OCI-LY7 (cell line): ENCODE data around the gene MBOAT2. TPM values are rescaled to one million over a fixed set of nuclear protein-coding genes. Genes with fewer than 3 reads are reported as not detected.

Experiments used
- BruUV-seq: library from RNA; stranded (reverse); fragments of 400-500 nt; replicated peaks from 2 replicates; lab custom pipeline; 2021; lab: Mats Ljungman, UMichigan
- CTCF ChIA-PET: fragments of 300-600 bp; sonication (Branson Sonifier 250); formaldehyde crosslinking; loops from one replicate; lab custom pipeline; 2022; ENCODE audit warnings: antibody characterized with exemption; ENCODE audit not compliant: unreplicated experiment; lab: Charles Lee
- POLR2A ChIA-PET: fragments of 300-600 bp; sonication (Branson Sonifier 250); formaldehyde crosslinking; loops from one replicate; lab custom pipeline; 2022; ENCODE audit warnings: antibody characterized with exemption; lab: Charles Lee
- DNase-seq: peaks from one replicate; pipeline ENCODE4 v3.0.0-alpha.2; 2015; ENCODE audit warnings: low spot score
- H2AFZ ChIP-seq: fragments of 200-600 bp; sonication (generic), shearing (Covaris generic); 2 replicates; pipeline ENCODE4 v1.6.1; 2014; ENCODE audit warnings: mild to moderate bottlenecking, antibody characterized with exemption, low read length, moderate library complexity
- H3K27ac ChIP-seq: fragments of 200-600 bp; sonication (generic); 2 replicates; pipeline ENCODE4 v1.5.1; 2014; ENCODE audit warnings: mixed run types, low read depth, mild to moderate bottlenecking, moderate library complexity, low read length, inconsistent platforms; ENCODE audit not compliant: poor library complexity, severe bottlenecking
- H3K36me3 ChIP-seq: fragments of 200-600 bp; sonication (generic); 2 replicates; pipeline ENCODE4 v1.6.1; 2014; ENCODE audit warnings: mild to moderate bottlenecking, antibody characterized with exemption, low read length, moderate library complexity, mixed read lengths; ENCODE audit not compliant: insufficient read depth
- H3K4me1 ChIP-seq: fragments of 200-600 bp; sonication (generic); 2 replicates; pipeline ENCODE4 v1.5.1; 2014; ENCODE audit warnings: mild to moderate bottlenecking, low read length; ENCODE audit not compliant: insufficient read depth, poor library complexity, severe bottlenecking
- H3K4me2 ChIP-seq: fragments of 200-600 bp; sonication (generic); 2 replicates; pipeline ENCODE4 v1.6.1; 2014; ENCODE audit warnings: mild to moderate bottlenecking, low read length
- H3K4me3 ChIP-seq: fragments of 200-600 bp; sonication (generic); 2 replicates; pipeline ENCODE4 v1.5.1; 2014; ENCODE audit warnings: mild to moderate bottlenecking, low read depth, low read length; ENCODE audit not compliant: poor library complexity, severe bottlenecking
- H3K79me2 ChIP-seq: fragments of 200-600 bp; sonication (generic); 2 replicates; pipeline ENCODE4 v1.6.1; 2016; ENCODE audit warnings: low read depth, mild to moderate bottlenecking, low read length, moderate library complexity, mixed read lengths; ENCODE audit not compliant: insufficient read depth
- H3K9me2 ChIP-seq: fragments of 200-600 bp; sonication (generic); 2 replicates; pipeline ENCODE4 v1.6.1; 2016; ENCODE audit warnings: mild to moderate bottlenecking, low read length, mixed read lengths; ENCODE audit not compliant: insufficient read depth
- H3K9me3 ChIP-seq: fragments of 200-600 bp; sonication (generic); 2 replicates; pipeline ENCODE4 v1.6.1; 2014; ENCODE audit warnings: mild to moderate bottlenecking, mixed run types, low read length, mixed read lengths
- H4K20me1 ChIP-seq: fragments of 200-600 bp; sonication (generic); 2 replicates; pipeline ENCODE4 v1.6.1; 2014; ENCODE audit warnings: mild to moderate bottlenecking, antibody characterized with exemption, low read length, moderate library complexity, mixed read lengths; ENCODE audit not compliant: insufficient read depth
- CTCF ChIP-seq: fragments of 200-600 bp; sonication (generic); conservative IDR thresholded peaks from 2 replicates; pipeline ENCODE4 v1.5.1; 2014; ENCODE audit warnings: mild to moderate bottlenecking, antibody characterized with exemption, low read length, moderate library complexity, mixed read lengths
- EZH2phosphoT487 ChIP-seq: fragments of 200-600 bp; sonication (generic); IDR thresholded peaks from 2 replicates; pipeline ENCODE4 v1.6.1; 2018; ENCODE audit warnings: low read depth, borderline replicate concordance, mild to moderate bottlenecking, mixed run types, antibody characterized with exemption, low read length, moderate library complexity, mixed read lengths
- intact Hi-C: fragments of 100-400 bp; cut with micrococcal nuclease; formaldehyde crosslinking; loops from one replicate; pipeline ENCODE4 v1.10.0; 2022; ENCODE audit not compliant: unreplicated experiment
- total RNA-seq, 2 experiments: library from RNA; depleted of rRNA in 1 of 2; stranded (reverse); fragments of >200 nt in 1 of 2; shearing (Covaris generic) in 1 of 2; gene quantifications; 2 replicates each; pipeline ENCODE4 v1.2.3, GENCODE V29; 2014 to 2022

The MBOAT2 gene
- total RNA-seq, 2 experiments from 2014 or later: 0.28 to 0.93 TPM

GRCh38 chr2:8849327-8849726 lies 154.2 kb downstream of the MBOAT2 start:
- Histone ChIP-seq H3K4me1 (no peaks in the 10 kb centered on the region), H4K20me1 (no peaks in the 10 kb centered on the region), H2AFZ (no peak overlapping the region), H3K27ac (no peak overlapping the region), H3K4me3 (no peak overlapping the region), H3K9me3 (no peaks in the 10 kb centered on the region), H3K79me2 (no peaks in the 10 kb centered on the region), H3K9me2 (no peaks in the 10 kb centered on the region), H3K36me3 (no peaks in the 10 kb centered on the region), H3K4me2 (no peak overlapping the region)
- DNase-seq: no peak
- no peak for TF ChIP-seq EZH2phosphoT487
- no peak for TF ChIP-seq CTCF
- intact Hi-C loops: no loop called here
- ChIA-PET POLR2A (interaction anchor here (0.7 kb wide), 1 partner anchor 188 kb away, joined by 4 read pairs; no protein-coding TSS in a partner anchor), CTCF (interaction anchor here (0.6 kb wide), 2 partner anchors 11 to 461 kb away, joined by 3 read pairs; no protein-coding TSS in a partner anchor)
- no TSS peak for BruUV-seq

- BruUV-seq: no TSS peak
- intact Hi-C loops: no loop called here
Measured at GRCh38 chr2:8848328-8849100, 155.0 kb downstream of the MBOAT2 start.

More at GRCh38 chr2:8848328-8849100, 155.0 kb downstream of the MBOAT2 start:
- H3K4me2 ChIP-seq: no peak overlapping the region
- TF ChIP-seq CTCF: no peak
- no peak for TF ChIP-seq EZH2phosphoT487
- H3K4me1 ChIP-seq: no peaks in the 10 kb centered on the region
- no peaks in the 10 kb centered on the region for H3K9me2 ChIP-seq
- no peaks in the 10 kb centered on the region for H3K79me2 ChIP-seq
- no peaks in the 10 kb centered on the region for H3K9me3 ChIP-seq
- no peaks in the 10 kb centered on the region for H4K20me1 ChIP-seq
- POLR2A ChIA-PET: interaction anchor here (0.9 kb wide), 1 partner anchor 15 kb away, joined by 3 read pairs; no protein-coding TSS in a partner anchor
- no peak overlapping the region for H3K27ac ChIP-seq
- no peak overlapping the region for H2AFZ ChIP-seq
- H3K36me3 ChIP-seq: no peaks in the 10 kb centered on the region
- no peak overlapping the region for H3K4me3 ChIP-seq
- CTCF ChIA-PET: interaction anchor here (0.6 kb wide), 1 partner anchor 11 kb away, joined by 3 read pairs; no protein-coding TSS in a partner anchor
- no peak for DNase-seq
